22Rv1 (cell line): ENCODE results near the gene FAM90A26.
"Not testable (repeated sequence)": the region's sequence is repeated elsewhere in the genome, so short reads cannot be mapped to it uniquely, and the experiment has no call there.

Experiments
- CTCF ChIP-seq: fragments of 450-650 bp; IDR thresholded peaks from 2 replicates; pipeline ENCODE4 v1.5.1; 2017; ENCODE audit warnings: mild to moderate bottlenecking
- ZFX ChIP-seq: fragments of 450-650 bp; IDR thresholded peaks from 2 replicates; pipeline ENCODE4 v1.6.1; 2017; ENCODE audit warnings: antibody characterized with exemption, borderline replicate concordance

- peak; percentile 75 for TF ChIP-seq CTCF
- not testable (repeated sequence) for TF ChIP-seq ZFX
Observed at GRCh38 chr4:9123572-9124007, 46.6 kb upstream of the FAM90A26 start.
